Lower leg skin (tissue), 3 donors: ENCODE data around the gene GALNT11.

ENCODE experiments used
- CTCF ChIP-seq, 3 donors: fragments of 450-650 bp; IDR thresholded peaks; one replicate each; pipeline ENCODE4 v1.5.1; 2016; ENCODE audit warnings: antibody characterized with exemption in 3 of 3, mild to moderate bottlenecking in 3 of 3, moderate library complexity in 2 of 3
- POLR2A ChIP-seq, 2 donors: fragments of 450-650 bp; IDR thresholded peaks; one replicate each; pipeline ENCODE4 v1.6.1; 2016 to 2017; ENCODE audit warnings: antibody characterized with exemption in 2 of 2, mild to moderate bottlenecking in 1 of 2, moderate library complexity in 1 of 2

- no peak for TF ChIP-seq POLR2A (IDR thresholded peaks at IDR 0.05)
- TF ChIP-seq CTCF (IDR thresholded peaks at IDR 0.05): no peak
These were observed 94.7 kb downstream of the GALNT11 start for GRCh38 chr7:152120210-152120609.
